Kidney epithelial cell (primary cell): ENCODE data around the gene FAF1. TPM values are rescaled to one million over a fixed set of nuclear protein-coding genes. Genes with fewer than 3 reads are reported as not detected.

Experiments
- DNase-seq: peaks from one replicate; pipeline ENCODE4 v3.0.0-alpha.2; 2010; ENCODE audit warnings: low read depth
- H3K27me3 ChIP-seq: 2 replicates; pipeline ENCODE4 v1.6.0; 2011; ENCODE audit warnings: low read length; ENCODE audit not compliant: control insufficient read depth, insufficient read depth
- H3K36me3 ChIP-seq: 2 replicates; pipeline ENCODE4 v1.5.1; 2011; ENCODE audit warnings: low read length; ENCODE audit not compliant: control insufficient read depth, insufficient read depth
- H3K4me3 ChIP-seq: 2 replicates; pipeline ENCODE4 v1.5.1; 2011; ENCODE audit warnings: low read depth, mild to moderate bottlenecking, control low read depth, low read length
- total RNA-seq: library from RNA; depleted of rRNA; stranded (reverse); fragments of >200 nt; gene quantifications from 2 replicates; pipeline ENCODE4 v1.2.3, GENCODE V29; 2015
- TF ChIP-seq, protein P1 (sequence below): IDR thresholded peaks from 2 replicates; pipeline ENCODE4 v1.5.1; 2011; ENCODE audit warnings: mild to moderate bottlenecking, moderate library complexity, low read length, control low read depth, inconsistent platforms; ENCODE audit not compliant: insufficient read depth, poor library complexity, severe bottlenecking

FAF1 gene
- total RNA-seq, 1 donor from 2014 or later = 57.8 TPM

DNA sequence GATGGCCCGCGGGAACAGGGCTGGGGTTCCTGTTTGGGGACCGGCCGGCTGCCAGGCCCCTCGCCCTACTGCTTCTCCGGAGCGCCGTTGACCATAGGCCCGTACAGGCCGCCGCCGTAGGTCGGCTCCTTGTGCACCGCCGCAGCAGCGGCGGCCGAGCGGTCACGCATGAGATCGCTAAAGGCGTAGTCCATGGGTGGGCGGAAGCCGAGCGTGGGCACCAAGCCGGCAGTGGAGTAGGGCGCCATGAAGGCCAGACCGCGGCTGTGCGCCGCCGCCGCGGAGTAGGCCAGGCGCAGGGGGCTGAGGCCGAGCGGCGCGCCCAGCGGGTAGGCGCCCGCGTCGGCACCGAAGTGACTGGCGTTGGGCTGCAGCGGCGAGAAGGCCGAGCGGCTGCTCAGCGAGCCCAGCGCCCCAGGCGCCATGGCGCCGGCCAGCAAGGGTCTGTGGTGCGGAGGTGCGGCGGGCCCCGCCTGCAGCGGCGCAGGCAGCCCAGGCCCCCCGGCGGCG is 541.4 kb downstream of the FAF1 start:
- Histone ChIP-seq H3K27me3 (peaks cover 96% of the 10 kb centered on the region), H3K4me3 (peak overlapping the region; percentile 9), H3K36me3 (no peaks in the 10 kb centered on the region)
- TF ChIP-seq, protein P1, sequence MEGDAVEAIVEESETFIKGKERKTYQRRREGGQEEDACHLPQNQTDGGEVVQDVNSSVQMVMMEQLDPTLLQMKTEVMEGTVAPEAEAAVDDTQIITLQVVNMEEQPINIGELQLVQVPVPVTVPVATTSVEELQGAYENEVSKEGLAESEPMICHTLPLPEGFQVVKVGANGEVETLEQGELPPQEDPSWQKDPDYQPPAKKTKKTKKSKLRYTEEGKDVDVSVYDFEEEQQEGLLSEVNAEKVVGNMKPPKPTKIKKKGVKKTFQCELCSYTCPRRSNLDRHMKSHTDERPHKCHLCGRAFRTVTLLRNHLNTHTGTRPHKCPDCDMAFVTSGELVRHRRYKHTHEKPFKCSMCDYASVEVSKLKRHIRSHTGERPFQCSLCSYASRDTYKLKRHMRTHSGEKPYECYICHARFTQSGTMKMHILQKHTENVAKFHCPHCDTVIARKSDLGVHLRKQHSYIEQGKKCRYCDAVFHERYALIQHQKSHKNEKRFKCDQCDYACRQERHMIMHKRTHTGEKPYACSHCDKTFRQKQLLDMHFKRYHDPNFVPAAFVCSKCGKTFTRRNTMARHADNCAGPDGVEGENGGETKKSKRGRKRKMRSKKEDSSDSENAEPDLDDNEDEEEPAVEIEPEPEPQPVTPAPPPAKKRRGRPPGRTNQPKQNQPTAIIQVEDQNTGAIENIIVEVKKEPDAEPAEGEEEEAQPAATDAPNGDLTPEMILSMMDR = no peak
- no peak for DNase-seq

DNA sequence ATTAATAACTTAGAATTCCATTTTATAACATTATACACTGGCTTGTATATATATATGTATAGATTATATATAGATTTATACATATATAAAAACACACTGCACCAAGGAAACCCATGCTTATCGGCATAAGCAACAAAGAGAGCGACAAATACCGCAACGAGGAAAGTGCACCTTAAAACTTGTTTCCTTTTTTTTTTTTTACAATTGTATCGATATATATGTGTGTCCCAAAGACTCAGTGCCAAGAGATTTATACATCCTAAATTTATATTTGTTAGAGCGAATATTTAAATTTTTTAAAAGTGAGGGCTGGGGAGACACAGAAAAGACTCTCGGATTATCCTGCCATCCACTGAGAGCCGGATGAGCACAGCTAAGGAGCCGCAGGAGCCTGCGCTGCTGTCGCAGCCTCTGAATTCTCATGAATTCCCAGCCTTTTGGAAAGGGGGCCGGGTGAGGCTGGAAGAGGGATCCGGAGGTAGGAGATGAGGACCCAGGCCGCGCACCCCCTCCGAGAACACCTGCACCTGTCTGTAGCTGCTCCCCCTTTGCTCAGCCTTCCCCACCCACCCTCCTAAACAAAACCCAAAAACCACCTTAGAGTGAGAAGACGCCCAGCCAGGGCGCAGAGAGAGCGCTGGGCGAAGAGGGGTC is 542.0 kb downstream of the FAF1 start:
- TF ChIP-seq, protein P1 = no peak
- no peaks in the 10 kb centered on the region for H3K36me3 ChIP-seq
- H3K4me3 ChIP-seq = no peak overlapping the region
- H3K27me3 ChIP-seq = peaks cover 94% of the 10 kb centered on the region
- no peak for DNase-seq

DNA sequence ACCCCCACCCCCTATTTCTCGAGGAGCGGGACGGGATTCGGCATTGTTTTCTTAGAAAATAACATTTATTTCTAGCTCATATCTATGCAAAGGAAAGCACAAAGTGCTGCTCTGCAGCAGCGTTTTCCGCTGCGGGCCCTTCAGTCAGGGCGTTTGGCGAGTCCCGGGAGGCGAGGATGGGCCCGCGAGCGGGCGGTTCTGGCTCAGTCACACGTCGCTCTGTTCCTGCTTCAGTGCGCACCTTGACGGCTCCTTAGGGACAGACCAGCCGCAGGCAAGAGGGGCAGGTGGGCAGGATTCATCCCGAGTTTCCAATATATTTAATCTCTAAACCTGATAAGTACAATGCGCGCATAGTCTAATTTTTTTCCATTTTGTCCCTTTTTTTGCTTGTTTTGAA is 542.6 kb downstream of the FAF1 start:
- TF ChIP-seq, protein P1 = no peak
- Histone ChIP-seq H3K4me3 (no peak overlapping the region), H3K36me3 (no peaks in the 10 kb centered on the region), H3K27me3 (peaks cover 91% of the 10 kb centered on the region)
- no peak for DNase-seq

DNA sequence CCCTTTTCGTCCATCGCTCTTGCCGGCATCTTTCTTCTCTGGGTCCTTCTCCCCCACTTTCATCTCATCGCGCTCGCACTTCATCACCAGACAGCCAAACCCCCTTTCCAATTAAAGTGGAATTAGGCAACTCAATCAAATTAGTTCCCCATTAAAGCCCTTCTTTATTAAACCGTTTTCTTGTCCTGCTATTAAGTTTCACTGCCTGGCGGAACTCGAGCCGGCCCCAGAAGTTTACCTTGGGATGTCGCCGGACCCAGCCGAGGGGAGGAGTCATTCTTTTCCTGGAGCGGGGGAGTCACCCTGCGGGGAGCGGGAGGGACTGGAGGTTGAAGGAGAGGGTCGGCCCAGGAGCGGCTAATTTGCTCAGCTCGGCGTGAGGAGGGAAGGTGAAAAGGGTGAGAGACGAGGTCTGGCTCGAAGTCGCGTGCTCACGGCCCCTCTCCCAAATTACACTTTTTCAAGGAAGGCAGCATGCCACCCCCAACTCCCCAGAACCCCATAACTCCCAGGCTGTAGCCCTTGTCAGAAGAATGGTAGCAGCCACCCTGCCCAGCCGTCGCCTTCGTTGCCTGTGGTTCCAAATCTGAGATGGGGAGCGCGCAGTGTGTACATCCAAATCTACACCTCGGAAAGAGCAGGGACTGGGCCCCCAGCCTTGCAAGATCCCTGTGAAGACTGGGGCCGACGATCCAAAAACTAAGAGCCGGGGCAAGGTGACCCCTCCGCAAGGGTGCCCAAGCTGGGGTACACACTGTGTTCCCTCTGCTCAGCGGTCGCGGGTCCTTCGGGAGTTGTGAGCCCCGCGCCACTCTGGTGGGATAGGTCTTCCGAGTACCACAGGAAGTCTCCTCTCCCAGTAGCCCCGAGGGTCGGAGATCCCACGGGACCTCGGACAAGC is 543.3 kb downstream of the FAF1 start:
- TF ChIP-seq, protein P1 = no peak
- no peaks in the 10 kb centered on the region for H3K36me3 ChIP-seq
- H3K4me3 ChIP-seq = no peak overlapping the region
- peaks cover 84% of the 10 kb centered on the region for H3K27me3 ChIP-seq
- no peak for DNase-seq

DNA sequence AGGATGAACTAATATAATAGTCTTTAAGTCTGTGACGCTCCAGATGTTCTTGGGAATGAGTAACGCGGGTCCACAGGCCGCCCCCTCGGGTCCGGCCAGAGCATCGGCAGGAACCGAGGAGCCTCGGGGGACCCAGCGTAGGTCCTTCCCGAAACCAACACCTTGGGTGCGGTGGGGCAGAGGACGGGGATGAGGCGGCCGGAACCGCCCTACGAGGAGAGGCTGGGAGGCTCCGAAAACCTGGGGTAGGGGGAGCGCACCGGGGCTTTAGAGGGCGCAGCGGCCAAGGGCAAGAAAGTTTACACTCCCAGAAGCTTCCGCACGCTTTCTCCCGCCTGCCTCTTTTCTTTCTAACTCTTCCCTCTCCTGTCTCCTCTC is 543.9 kb downstream of the FAF1 start:
- peaks cover 77% of the 10 kb centered on the region for H3K27me3 ChIP-seq
- no peaks in the 10 kb centered on the region for H3K36me3 ChIP-seq
- TF ChIP-seq, protein P1 = no peak
- no peak overlapping the region for H3K4me3 ChIP-seq
- DNase-seq = no peak
